ENCODE measurements around the gene APP. TPM values are rescaled to one million over a fixed set of nuclear protein-coding genes. Genes with fewer than 3 reads are reported as not detected.
"Not testable (repeated sequence)": the region's sequence is repeated elsewhere in the genome, so short reads cannot be mapped to it uniquely, and the experiment has no call there.

The APP gene
- total RNA-seq, 1 donor from 2014 or later: 334 TPM

DNA sequence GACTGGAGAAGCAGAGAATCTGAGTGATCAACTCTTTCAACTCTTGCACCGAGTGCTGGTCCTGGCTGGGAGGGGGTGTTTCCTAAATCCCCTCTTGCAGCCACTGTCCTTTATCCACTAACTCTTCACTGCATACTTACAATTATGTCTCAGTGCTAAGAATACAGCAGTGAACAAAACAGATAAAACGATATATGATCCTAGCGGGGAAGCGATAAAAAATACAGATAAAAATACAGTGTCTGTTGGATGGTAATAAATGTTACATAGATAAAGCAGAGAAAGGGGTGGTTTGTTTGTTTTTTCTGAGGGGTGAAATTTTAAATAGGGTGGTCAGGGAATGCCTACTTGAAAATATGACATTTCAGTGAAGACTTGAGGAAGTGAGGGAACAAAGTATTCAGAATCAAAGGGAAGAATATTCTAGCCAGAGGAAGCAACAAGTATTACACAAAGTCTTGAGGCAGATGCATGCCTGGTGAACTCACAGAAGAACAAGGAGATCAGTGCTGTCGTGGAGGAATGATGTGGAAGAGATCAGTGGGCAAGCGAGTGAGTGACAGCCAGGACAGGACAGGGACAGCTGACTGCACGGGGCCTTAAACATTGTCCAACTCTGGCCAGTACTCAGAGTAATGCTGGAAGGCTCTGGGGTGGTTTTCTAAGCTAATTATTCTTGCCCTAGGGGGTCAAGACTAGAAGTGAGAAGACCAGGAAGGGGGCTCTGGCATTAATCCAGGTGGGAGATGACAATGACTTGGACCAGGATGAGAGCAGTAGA lies 110.0 kb downstream of the APP start:
- no peak for DNase-seq

DNA sequence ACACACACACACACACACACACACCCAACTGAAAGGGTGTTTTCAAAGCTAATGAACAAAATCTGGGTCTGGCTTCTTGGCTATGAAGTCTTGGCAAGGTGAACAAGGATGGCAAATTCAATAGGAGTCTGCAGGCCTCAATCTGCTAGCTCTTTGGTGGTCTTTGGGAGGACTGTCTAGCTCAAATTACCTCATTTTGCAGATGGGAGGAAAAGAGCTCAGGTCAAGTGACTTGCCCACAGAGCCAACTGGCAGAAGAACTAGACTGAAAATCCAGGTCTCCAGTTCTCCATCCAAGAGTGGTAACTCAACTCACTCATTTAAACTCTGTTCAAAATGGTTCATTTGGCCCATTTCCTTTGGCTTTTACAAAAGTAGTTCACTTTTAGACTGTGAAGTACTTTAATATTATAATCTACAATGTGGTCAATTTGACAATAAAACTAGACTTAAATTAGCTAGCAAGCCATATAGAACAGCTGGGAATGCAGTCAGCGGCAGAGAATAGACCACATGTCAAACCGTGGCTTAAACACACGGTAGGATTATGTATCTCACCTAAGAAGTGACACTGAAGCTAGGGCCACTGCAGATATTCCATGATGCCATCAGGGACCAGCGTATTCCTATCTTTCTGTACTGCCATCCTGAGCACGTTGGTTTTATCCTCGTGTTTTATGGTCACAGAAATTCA lies 112.9 kb downstream of the APP start:
- peak; percentile 53 for DNase-seq

DNA sequence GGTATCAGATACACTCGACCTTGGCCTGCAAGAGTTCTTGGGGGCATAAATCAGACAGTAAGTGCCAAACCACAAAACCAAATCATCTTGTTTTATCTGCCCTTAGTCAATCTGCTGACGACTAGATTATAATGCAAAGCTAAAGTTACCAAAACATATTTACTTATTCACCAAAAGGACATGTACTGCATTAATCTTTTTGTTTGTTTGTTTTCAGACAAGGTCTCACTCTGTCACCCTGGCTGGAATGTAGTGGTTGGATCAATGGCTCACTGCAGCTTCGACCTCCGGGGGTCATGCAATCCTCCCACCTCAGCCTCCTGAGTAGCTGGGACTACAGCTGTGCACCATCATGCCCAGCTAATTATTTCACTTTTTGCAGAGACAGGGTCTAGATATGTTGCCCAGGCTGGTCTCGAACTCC lies 114.7 kb downstream of the APP start:
- no peak for DNase-seq

DNA sequence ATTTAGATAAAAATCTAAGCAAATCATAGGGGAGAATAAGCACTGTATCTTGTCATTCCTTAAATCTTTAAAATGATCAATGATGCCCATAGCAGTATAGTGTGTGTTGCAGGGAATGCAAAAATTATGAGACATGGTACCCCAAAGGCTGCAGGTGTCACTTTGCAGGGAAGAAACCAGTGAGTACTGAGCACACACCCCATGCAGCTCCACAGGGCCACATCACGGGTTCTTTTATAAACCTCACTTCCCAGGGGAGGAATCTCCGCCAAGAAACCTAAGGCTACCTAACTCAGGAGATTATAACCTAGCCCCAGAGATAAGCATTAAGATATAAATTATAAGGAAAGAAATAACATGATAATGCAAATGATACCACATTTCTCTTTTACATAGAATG lies 115.6 kb downstream of the APP start:
- DNase-seq: no peak

DNA sequence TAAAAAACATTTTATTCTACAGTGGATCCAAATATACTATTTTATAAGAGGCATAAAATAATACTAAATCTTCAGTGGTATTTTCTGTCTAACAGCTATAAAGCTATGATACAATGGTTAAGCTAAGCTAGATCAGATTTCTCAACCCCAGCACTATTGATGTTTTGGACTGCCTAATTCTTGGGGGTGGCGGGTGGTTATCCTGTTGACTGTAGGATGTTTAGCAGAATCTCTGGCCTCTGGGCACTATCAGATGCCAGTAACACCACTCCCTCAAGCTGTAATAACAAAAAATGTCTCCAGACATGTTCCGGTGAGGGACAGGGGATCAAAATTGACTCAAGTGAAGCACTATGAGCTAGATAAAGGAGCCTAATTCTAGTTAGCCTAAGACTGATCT lies 118.5 kb downstream of the APP start:
- DNase-seq: no peak

DNA sequence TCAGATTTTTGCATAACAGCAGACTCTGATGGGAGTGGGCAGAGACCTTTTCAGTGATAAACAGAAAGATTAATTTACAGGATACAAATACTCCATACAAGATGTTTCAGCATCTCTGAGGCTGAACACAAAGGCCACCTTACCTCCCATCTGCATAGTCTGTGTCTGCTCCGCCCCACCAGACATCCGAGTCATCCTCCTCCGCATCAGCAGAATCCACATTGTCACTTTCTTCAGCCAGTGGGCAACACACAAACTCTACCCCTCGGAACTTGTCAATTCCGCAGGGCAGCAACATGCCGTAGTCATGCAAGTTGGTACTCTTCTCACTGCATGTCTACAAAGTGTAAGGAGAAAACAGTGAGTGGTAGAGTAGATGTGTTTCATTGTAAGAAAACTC lies 119.7 kb downstream of the APP start:
- DNase-seq: no peak

DNA sequence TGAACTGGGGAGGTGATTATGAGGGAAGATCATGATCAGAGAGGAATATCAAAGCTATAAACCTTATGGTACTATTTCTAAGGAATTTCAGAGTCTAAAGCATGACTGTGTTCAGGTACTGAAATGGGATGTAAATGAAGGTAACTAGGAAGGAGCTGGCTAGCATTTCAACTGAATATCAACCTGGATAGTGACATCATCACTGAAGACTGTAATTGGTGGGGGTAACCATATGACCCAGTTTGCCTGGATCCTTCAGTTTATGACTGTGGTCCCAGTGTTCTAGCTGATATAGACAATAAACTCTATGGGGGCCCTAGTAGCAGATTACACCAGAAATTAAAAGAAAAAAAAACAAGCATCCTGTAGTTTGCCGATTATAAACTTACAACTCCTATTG lies 120.8 kb downstream of the APP start:
- DNase-seq: no peak

DNA sequence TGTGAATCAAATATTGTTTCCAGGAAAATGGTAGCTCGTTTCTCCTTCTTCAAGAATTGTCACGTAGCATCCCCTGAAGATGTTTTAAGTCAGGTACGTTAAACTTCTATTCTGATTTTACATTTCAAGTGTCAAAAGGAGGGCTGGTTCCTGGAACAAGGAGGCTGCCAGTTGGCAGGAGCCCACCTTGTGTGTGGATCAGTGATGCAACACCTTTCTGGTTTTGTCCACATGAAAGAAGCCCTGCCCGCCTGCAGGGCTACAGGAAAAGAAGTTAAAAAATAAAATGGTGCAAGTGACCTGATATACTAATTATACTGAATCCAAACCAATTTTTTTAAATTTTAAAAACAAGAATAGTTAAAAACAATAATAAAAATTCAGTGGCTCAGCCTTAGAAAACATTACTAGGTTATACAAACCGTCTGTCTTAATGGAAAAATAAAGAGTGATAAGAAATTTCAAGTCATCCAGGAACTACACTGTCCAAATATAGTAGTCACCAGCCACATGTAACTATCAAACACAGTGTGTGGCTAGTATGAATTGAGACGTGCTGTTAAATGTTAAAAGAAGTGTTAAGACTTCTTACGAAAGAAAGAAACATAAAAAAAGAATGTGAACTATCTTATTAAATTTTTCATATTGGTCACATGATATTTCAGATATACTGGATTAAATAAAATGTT lies 123.1 kb downstream of the APP start:
- no peak for DNase-seq

DNA sequence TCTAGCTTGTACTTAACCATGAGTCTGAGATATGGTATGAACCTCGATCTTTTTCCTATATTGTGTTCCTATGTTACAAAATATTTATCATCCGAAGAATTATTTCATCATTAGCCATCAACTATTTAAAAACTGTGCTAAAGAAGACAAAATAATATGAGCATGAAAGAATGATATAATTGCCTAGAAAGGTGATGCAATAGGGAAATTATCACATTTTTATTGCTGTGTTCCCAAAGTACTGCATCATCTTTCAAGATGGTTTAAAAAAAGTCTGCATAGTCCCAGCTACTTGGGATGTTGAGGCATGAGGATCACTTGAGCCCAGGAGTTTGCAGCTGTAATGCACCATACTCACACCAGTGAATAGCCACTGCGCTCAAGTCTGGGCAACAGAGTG lies 126.7 kb downstream of the APP start:
- no peak for DNase-seq

DNA sequence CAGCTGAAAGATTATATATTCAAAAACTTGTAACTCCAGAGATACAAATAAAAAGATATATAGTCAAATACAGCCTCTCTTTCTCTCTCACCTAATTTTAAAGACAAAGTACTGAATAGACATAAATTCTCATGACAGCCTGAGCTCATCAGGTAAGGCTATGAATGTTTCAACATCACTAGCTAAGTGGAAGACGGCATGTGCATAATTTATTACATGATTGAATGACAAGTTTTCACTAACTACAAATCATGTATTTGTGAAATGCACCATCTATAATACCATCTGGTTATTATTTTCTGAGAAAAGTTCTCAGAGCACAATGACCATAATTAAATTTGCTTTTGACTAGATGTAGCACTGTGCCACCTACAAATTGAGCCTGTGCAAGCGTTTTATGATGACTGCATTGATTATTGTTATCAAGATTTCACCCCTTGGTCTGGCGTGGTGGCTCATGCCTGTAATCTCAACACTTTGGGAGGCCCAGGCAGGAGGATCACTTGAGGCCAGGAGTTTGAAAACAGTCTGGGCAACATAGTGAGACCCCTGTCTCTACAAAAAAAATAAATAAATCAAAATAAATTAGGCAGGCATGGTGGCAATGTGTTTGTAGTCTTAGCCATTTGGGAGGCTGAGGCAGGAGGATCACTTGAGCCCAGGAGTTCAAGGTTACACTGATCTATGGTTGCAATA lies 128.2 kb downstream of the APP start:
- no peak for DNase-seq

DNA sequence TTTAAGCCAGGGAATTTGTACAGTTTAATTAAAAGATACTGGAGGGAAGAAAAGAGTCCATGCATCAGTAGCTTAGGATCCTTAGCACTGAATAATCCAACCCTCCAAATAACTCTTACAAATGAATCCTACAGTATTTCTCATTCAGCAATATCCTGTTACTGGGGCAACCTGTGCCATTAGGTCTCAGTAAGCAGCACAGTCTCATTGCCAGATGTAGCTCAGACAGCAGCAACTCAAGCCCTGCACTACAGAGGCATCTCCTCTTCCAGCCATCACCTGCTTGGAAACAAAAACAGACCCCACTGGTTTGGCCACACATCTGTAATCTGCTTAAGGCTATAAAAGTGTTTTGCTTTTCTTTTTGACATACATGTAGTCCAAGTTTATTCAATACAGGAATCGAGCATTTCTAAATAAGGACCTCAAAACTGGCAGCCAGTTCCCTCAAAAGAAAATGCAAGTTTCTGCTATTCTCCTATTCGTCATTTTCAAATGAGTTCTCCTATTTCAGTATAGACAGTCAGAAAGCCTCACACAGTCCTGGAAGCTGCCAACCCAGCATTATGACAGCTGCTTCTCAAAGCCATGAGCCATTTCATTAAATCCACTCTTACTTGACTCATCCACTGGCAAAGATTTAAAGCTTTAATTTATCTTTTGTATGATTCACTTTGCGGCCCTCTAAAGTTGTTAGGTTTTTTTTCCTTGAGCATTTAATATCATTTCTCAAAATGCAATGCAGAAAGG lies 129.0 kb downstream of the APP start:
- DNase-seq: peak; percentile 36

DNA sequence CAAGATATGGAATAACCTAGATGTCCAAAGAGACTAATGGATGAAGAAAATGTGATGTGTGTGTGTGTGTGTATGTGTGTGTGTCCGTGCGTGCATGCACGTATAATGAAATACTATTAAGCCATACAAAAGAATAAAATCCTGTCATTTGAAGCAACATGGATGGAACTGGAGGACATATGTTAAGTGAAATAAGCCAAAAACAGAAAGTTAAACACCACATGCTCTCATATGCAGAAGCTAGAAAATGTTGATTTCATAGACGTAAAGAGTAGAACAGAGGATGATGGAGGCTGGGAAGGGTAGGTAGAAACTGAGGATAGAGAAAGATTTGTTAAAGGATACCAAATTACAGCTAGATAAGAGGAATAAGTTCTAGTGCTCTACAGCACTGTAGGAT lies 133.7 kb downstream of the APP start:
- DNase-seq: no peak

DNA sequence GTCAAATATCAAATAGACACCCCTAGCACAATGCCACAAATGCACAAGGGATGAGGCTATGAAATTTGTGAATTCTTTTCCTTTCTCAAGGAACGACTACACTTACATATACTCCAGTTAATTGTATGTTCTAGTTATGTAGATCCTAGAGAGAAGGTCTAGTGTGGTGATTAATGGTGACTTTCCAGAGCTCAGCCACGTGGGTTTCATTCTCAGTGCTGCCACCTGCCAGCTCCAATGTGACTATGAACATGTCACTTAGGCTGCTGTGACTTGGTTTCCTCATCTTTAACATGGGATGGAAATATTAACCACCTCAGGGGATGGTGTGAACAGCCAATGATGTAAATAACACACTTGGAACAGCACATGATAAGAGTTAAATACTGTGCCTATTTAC lies 138.3 kb downstream of the APP start:
- no peak for DNase-seq

DNA sequence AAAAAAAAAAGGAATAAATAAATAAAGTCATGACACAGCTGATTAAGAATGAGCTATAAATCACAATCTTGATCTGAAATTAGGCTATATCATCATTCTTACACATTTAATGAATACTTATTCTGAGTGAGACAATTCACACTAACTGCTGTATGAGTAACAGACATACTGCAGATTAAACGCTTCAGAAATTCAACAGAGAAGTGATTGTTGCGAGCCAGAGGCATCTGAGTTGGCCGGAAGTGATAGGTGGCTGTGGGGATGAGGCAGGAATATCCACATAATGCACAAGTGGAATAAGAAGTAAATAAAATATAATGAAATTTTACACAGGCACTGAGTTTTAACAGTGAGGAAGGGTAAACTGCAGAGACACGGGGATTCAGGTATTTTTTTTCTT lies 142.4 kb downstream of the APP start:
- no peak for DNase-seq

DNA sequence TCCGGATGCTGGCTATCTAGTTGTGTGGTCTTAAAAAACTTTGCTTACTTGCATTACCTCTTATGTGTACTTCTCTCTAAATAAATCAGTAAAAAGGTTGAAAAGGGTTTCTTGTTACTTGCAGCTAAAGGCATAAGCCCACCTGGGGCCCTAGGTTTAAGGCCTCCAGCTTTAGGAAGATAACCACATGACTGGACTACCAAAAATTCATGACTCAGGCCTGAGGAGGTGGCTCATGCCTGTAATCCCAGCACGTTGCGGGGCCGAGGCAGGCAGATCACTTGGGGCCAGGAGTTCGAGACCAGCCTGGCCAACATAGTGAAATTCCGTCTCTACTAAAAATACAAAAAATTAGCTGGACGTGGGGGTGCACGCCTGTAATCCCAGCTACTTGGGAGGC lies 142.9 kb downstream of the APP start:
- DNase-seq: no peak

DNA sequence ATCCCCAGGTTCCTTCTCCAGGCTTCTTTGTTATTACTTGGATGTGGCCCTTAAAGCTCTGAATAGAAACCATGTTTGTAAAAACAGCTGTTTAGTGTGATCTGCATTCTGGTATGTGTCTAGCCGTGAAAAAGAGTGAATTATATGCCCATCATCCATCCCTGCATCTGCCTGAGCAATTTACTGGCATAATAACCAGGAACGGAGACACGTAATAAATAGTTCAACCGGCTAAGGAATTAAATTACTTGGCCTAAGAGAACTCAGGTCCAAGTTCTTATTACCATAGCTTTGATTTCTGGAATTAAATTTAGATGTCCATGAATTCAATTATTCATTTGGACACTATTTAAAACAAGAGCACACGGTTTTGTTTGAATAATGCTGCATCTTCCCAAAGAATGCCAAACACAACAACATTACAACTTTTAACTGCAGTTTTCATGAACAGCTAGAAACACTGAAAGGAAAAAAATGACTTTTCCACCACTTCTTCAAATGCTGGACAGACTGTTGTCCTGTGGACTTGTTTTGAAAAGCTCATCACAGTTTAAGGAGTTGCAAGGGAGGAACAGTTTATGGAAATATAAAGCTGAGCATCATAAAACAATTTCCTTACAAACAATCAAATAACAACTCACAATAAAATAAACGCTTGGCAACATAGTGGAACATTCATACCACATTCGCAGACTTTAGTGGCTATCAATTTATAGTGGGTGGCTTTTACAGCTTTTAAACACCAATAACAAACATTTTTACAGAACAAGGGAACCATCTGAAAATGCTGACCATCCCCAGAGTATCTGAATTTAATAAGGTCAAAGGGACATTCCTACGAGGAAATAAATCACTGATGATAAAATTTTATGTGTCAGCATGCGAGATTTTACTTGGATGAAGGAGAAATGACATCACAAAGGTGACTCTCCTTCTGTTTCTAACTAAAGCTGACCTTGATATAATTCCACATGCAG lies 144.7 kb downstream of the APP start:
- peak; percentile 31 for DNase-seq

DNA sequence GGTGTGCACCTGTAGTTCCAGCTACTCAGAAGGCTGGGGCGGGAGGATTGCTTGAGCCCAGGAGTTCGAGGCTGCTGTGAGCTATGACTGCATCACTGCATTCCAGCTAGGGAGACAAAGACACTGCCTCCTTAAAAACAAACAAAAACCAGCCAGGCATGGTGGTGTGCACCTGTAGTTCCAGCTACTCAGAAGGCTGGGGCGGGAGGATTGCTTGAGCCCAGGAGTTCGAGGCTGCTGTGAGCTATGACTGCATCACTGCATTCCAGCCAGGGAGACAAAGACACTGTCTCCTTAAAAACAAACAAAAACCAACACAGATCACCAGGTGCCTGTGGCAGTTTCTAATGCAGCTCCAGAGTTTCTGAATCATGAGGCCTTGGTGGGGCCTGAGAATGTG lies 147.2 kb downstream of the APP start:
- DNase-seq: not testable (repeated sequence)

DNA sequence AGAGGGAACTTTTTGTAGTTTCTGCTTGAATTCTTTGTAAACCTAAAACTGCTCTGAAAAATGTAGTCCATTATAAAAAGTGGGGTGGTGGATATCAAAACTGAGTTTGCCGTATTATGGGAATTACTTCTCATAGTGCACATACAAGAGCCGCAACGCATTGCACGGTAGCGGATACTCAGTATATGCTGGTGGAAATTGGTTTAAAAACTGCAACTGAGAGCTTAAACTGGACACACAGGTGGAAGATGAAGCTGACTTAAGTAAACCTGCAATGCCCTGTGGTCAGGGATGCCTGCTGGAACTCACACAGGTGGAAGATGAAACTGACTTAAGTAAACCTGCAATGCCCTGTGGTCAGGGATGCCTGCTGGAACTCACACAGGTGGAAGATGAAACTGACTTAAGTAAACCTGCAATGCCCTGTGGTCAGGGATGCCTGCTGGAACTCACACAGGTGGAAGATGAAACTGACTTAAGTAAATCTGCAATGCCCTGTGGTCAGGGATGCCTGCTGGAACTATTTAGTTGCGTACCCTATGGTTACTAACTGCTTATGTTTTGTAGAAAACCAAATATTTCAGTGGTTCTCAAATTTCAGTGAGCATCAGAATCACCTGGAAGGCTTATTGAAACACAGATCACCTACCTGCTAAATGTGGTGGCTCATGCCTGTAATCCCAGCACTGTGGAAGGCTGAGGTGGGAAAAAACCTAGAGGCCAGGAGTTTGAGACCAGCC lies 147.8 kb downstream of the APP start:
- not testable (repeated sequence) for DNase-seq

DNA sequence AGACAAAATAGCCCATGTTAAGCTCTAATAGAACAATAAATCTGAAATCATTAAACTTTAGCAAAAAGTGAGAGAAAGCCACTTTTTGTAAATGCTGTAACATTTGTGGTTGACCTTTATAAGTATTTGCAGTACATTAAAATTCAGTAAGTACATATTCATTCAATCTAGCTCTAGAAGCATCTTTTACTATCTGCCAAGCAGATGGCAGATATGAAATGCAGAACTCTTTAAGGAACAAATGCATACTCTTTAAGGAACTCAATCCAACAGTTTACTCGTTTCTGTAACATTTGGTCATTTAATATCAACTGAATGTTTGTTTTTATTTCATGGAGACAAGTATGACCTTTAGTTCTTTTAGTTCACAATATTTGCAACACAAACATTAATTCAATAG lies 150.1 kb downstream of the APP start:
- no peak for DNase-seq

DNA sequence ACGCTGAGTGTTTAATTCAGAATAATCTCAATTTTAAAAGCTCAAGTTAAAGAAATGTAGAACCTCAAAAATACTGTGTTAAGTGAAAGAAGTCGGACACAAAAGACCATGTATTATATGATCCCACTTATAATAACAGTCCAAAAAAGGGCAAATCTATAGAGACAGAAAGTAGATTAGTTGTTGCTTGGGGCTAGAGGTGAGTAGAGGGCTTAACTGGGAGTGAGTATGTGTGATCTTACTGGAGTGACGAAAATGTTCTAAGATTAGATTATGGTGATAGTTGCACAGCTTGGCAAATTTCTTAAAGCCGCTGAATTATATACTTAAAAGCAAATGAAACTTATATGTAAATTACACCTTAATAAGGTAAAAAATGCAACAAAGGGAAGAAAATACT lies 150.5 kb downstream of the APP start:
- no peak for DNase-seq
